NCI-H1092 treated with DMSO at 0.1 percent for 48 hours (cell line): ENCODE data around the gene UFSP1.
"Not testable (repeated sequence)": the region's sequence is repeated elsewhere in the genome, so short reads cannot be mapped to it uniquely, and the experiment has no call there.

Experiments
- DNase-seq: peaks from one replicate; lab custom pipeline; 2025; lab: John Stamatoyannopoulos, UW

The UFSP1 gene

DNA sequence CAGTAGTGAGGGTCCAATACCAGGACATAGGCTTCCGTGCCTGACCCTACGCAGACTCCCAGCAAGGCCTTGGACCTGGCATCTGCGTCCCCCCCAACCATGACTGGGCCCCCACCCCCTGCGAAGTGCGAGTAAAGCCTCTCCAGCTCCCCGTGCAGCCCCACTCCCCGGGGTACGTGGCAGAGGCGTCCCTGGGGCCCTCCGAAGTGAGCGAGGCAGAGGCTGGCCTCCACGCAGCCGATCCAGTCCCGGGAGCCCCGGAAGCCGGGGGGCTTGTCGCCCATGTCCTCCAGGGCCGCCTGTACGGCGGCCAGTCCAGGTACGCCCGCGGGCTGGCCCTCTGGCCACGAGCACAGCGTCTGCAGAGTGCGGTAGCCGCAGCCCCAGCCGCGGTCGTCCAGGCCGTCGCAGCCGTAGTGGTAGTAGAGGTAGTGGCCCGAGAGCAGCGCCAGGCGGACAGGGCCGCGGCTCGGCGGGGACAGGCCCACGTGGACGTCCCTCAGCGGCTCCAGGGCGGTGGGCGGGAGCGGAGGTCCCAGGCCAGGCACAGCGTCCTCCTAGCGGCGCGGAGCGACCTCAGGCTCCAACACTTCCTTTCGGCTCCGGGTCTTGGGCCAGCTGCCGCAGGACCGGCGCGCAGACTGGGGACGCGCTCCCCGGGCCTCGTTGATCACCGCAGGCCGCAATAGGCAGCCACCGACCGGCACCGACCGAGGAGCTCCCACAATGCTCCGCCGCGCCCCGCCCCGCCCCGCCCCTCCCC, at the start of gene UFSP1:
UFSP1 (minus strand) TSS at position 728 of the 763 bp plus-strand sequence; CDS start at position 284, 444 bp downstream.
- no peak for DNase-seq

- DNase-seq: not testable (repeated sequence)
Observed at GRCh38 chr7:100936167-100936566, 46.7 kb upstream of the UFSP1 start.

- not testable (repeated sequence) for DNase-seq
Observed at GRCh38 chr7:100935381-100935780, 45.9 kb upstream of the UFSP1 start.

- DNase-seq: no peak
Observed at GRCh38 chr7:100933734-100934133, 44.2 kb upstream of the UFSP1 start.

DNA sequence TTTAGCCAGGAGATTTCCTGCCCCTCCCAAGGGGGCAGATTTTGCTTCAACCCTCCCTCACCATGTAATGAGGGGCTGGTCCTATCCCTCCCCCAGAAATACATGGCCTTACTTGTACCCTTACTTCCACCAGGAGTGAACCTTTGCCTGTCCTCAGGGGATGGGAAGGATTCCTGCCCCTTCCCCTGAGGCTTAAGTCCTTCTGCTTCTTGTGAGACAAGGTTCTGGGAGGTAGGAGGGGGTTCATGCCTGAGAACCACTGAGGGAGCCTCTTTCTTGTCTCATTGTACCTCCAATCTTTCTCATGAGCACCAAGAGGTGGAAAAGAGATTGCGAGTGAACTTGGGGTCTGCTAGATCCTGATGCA, 40.3 kb upstream of the UFSP1 start:
- DNase-seq: no peak

DNA sequence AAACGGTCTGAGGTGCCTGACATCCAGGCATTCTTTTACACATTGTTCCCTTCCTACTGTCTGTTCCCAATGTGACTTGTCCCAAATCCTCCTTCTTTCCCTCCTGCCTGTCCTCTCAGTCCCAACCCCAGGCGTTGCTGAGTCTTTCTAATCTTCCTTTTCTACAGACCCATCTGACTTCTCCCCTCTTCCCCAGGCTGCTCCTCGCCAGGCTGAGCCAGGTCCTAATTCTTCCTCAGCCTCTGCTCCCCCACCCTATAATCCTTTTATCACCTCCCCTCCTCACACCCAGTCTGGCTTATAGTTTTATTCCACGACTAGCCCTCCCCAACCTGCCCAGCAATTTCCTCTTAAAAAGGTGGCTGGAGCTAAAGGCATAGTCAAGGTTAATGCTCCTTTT, 34.1 kb upstream of the UFSP1 start:
- DNase-seq: not testable (repeated sequence)

DNA sequence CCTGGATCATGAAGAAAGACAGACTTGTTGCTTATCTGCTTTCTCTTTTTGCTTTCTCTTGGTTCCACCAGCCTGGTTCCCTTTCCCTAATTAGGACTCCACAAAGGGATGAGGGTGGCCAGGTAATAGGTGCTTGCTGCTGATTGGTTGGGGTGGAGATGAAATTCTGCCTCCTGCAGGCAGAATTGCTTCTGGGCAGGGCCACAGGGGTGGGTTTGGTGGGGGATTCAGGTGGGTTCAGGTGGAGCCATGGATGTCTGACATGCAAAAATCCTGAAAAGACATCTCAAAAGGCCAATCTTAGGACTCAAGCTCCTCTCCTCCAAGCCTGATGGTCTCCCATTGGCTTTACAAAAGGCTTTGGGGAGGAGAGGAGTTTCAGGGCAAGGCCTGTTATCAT, 31.5 kb upstream of the UFSP1 start:
- no peak for DNase-seq

- DNase-seq: not testable (repeated sequence)
Observed at GRCh38 chr7:100919779-100920437, 30.4 kb upstream of the UFSP1 start.

DNA sequence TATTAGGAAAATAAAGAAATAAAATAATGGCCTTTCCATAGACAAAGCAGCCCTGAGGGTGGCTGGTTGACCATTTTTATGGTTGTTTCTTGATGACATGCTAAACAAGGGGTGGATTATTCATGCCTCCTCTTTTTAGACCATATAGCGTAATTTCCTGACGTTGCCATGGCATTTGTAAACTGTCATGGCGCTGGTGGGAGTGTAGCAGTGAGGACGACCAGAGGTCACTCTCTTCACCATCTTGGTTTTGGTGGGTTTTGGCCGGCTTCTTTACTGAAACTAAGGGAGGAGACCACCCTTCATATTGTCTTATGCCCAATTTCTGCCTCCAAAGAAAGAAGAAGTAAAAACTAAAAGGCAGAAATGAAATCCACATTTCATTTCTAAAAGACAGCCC, 29.8 kb upstream of the UFSP1 start:
- DNase-seq: not testable (repeated sequence)

GRCh38 chr7:100914879-100915447, 25.4 kb upstream of the UFSP1 start:
- no peak for DNase-seq

DNA sequence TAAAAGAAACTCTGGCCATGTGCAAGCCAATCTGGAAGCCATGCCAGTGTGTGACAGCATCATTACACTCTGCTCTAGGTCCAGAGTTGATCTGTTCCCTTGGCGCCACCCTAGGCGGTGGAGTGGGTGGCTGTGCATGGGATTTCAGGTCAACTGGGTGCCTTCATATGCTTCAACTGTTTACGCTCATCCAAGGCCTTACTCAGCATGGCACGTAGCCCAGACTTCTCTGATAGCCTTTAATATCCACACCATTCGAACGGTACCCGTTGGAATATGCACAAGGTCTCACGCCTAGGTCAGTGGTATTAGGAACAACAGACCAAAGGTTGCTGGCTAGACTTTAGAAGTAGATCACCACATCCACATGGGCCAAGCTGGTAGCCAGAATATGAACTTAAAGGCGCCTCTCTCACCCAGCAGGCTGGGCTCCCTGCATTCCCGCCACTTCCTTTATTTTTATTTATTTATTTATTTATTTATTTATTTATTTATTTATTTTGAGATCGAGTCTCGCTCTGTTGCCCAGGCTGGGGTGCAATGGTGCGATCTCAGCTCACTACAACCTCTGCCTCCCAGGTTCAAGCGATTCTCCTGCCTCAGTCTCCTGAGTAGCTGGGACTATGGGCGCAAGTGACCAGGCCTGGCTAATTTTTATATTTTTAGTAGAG, 24.8 kb upstream of the UFSP1 start:
- no peak for DNase-seq

GRCh38 chr7:100911484-100911883, 22.0 kb upstream of the UFSP1 start:
- DNase-seq: no peak

DNA sequence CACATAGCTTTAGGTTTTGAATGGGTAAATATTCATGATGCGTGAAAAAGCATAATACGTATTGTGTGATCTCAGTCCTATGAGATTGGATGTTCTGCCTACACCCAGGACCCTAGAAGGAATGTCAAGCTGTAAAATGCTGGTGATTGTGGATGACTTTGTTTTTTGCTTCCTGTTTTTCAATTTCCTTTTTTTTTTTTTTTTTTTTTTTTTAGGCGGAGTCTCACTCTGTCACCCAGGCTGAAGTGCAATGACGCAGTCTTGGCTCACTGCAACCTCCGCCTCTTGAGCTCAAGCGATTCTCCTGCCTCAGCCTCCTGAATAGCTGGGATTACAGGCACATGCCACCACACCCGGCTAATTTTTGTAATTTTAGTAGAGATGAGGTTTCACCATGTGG, 20.9 kb upstream of the UFSP1 start:
- not testable (repeated sequence) for DNase-seq

- DNase-seq: no peak
Observed at GRCh38 chr7:100908512-100908911, 19.0 kb upstream of the UFSP1 start.

GRCh38 chr7:100902638-100903037, 13.1 kb upstream of the UFSP1 start:
- no peak for DNase-seq

GRCh38 chr7:100901921-100902332, 12.4 kb upstream of the UFSP1 start:
- no peak for DNase-seq

DNA sequence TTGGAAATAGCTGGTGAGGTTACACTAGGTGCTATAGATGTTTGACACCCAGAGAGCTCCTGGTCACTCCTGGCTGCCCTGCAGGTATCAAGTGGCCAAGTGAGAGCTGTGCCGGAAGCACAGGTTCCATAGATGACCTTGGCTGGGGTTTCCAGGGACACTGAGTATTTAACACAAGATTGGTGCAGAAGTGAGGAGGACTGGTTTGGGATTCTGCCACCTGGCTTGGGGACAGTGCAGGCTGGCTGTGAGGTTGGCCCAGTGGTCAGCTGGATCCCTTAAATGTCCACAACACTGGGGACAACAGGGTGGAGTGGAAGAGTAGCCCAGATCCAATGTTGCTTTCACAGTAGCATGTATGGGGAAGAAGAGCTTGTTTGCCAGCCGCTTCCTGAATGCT, 11.5 kb upstream of the UFSP1 start:
- no peak for DNase-seq

DNA sequence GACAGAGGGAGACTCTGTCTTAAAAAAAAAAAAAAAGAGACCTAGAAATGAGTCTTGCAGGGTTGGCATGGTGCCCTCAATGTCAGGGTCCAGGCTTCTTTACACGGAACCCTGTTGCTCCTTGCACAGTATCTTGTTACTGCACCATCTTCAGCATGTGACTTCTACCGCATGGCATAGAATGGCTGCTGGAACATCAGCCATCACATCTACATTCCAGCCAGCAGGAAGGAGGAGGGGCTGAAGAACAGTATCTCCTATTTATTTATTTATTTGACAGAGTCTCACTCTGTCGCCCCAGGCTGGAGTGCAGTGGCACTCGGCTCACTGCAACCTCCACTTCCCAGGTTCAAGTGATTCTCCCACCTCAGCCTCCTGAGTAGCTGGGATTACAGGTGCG, 9.9 kb upstream of the UFSP1 start:
- DNase-seq: no peak

DNA sequence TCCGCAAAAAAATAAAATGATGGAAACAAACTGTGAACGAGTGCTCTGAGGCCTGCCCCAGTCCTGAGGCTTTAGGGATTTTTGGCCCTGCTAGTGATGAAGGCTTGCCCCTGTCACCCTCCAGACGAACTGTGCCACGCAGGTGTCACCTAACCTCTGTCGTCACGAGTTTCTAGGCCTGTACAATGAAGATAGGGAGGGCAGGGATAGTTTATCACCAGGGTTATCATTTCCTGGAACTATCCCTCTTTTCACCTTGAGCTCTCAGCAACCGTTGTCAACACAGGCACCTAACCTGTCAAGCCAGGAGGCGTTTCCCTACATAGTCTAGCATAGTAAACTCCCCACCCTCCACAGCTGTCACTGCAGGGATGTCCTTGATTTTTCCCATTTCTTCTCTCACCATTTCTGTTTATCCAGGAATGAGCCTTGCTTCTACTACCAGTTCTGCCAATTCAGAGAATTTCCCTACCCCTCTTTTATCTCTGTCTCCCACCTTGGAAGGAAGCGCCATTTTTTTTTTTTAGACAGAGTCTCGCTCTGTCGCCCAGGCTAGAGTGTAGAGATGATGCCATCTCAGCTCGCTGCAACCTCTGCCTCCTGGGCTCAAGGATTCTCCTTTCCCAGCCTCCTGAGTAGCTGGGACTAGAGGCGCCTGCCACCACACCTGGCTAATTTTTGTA, 8.4 kb upstream of the UFSP1 start:
- no peak for DNase-seq

DNA sequence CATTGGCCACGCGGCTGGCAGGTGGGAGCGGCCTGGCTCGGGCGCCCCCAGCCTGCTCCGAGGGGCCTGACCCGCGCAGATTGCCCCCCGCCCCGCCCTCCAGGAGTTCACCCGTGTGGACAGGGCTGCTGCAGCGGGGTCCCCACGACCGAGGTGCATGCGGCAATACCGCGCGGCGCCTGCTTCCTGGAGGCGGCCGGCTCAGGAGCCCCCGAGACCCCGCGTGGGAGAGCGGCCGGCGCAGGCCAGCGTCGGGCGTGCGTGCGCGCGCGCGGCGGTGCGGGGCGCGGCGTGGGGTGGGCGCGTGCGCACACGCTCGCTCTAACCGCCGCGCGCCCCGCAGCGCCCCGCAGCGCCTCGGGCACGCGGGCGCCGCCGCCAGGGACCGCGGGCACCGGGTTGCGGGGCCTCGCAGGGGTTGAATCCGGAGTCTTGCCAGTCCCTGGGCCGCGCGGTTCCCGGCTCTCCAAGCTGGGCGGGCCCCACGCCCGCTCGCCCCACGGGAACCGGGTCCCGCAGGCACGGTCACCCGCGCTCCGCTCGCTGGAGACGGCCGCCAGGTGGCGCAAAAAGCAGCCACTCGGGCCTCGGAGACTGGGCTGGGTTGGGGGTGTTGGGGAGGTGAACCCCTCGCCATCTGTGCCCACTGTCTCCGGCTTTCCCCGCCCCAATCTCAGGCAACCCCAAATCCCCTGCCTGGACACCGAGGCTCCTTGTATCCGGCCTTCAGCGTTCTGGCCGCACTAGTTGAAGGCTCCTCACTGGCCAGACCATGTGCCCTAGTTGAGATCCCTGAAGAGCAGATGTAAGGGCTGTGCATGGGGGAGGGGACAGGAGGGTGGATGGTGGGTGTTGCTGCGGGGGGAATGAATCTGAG, 7.5 kb upstream of the UFSP1 start:
- DNase-seq: no peak
